IMR-90 (cell line): ENCODE data around the gene CLCC1. TPM values are rescaled to one million over a fixed set of nuclear protein-coding genes. Genes with fewer than 3 reads are reported as not detected.
A peak's percentile ranks its signal among the peaks of the same experiment; 100 is the strongest.

Experiments
- ATAC-seq: fragments of 200-7000 bp; cut with Tn5 transposase; 2 replicates; pipeline ENCODE4 v1.9.1; 2020; ENCODE audit warnings: low read depth, mild to moderate bottlenecking, moderate library complexity
- BruUV-seq: library from RNA; stranded (reverse); fragments of 400-500 nt; replicated peaks from 2 replicates; lab custom pipeline; 2021; lab: Mats Ljungman, UMichigan
- CTCF ChIA-PET: fragments of 300-600 bp; formaldehyde crosslinking; extraction: SDS; loops from one replicate; lab custom pipeline; 2021; ENCODE audit warnings: antibody characterized with exemption; lab: Yijun Ruan, JAX
- POLR2A ChIA-PET: fragments of 300-600 bp; sonication (Branson Sonifier 250); formaldehyde crosslinking; loops from one replicate; lab custom pipeline; 2022; ENCODE audit warnings: antibody characterized with exemption; ENCODE audit not compliant: unreplicated experiment; lab: Charles Lee
- DNase-seq: peaks from one replicate; pipeline ENCODE4 v3.0.0; 2013
- H2AFZ ChIP-seq: replicated peaks from 2 replicates; pipeline ENCODE3; 2013; ENCODE audit warnings: low read length, mild to moderate bottlenecking; ENCODE audit not compliant: poor library complexity
- H2AK5ac ChIP-seq: 2 replicates; pipeline ENCODE4 v1.6.1; 2013; ENCODE audit warnings: low read depth, low read length, inconsistent platforms
- H2AK9ac ChIP-seq: replicated peaks from 2 replicates; pipeline ENCODE3; 2013; ENCODE audit warnings: mild to moderate bottlenecking, low read depth, low read length, moderate library complexity; ENCODE audit not compliant: poor library complexity
- H2BK120ac ChIP-seq: 2 replicates; pipeline ENCODE4 v1.6.1; 2013; ENCODE audit warnings: low read depth, low read length, inconsistent platforms
- H2BK15ac ChIP-seq: 3 replicates; pipeline ENCODE4 v1.6.1; 2013; ENCODE audit warnings: low read depth, low read length, inconsistent platforms
- H2BK20ac ChIP-seq: 2 replicates; pipeline ENCODE4 v1.6.1; 2013; ENCODE audit warnings: low read depth, mild to moderate bottlenecking, inconsistent platforms, low read length, moderate library complexity
- H2BK5ac ChIP-seq: 2 replicates; pipeline ENCODE4 v1.6.1; 2013; ENCODE audit warnings: mild to moderate bottlenecking, low read depth, low read length, inconsistent platforms; ENCODE audit not compliant: poor library complexity, severe bottlenecking
- H3K14ac ChIP-seq: replicated peaks from 2 replicates; pipeline ENCODE4 v1.6.1; 2013; ENCODE audit warnings: low read depth, low read length, inconsistent platforms
- H3K18ac ChIP-seq: 2 replicates; pipeline ENCODE4 v1.6.1; 2013; ENCODE audit warnings: low read depth, low read length, control low read depth
- H3K23ac ChIP-seq: 2 replicates; pipeline ENCODE4 v1.6.1; 2013; ENCODE audit warnings: low read depth, low read length, inconsistent platforms
- H3K27ac ChIP-seq: 2 replicates; pipeline ENCODE4 v1.5.1; 2013; ENCODE audit warnings: mild to moderate bottlenecking, control low read depth, low read length; ENCODE audit not compliant: insufficient read depth
- H3K27me3 ChIP-seq: 2 replicates; pipeline ENCODE4 v1.6.1; 2013; ENCODE audit warnings: low read length; ENCODE audit not compliant: control insufficient read depth, insufficient read depth
- H3K36me3 ChIP-seq: 2 replicates; pipeline ENCODE4 v1.6.1; 2013; ENCODE audit warnings: low read length, mixed read lengths; ENCODE audit not compliant: control insufficient read depth, insufficient read depth
- H3K4ac ChIP-seq: 2 replicates; pipeline ENCODE4 v1.6.1; 2013; ENCODE audit warnings: low read depth, low read length, inconsistent platforms
- H3K4me1 ChIP-seq: 2 replicates; pipeline ENCODE4 v1.6.1; 2013; ENCODE audit warnings: low read length, mixed read lengths; ENCODE audit not compliant: control insufficient read depth, insufficient read depth
- H3K4me2 ChIP-seq: 2 replicates; pipeline ENCODE4 v1.6.1; 2013; ENCODE audit warnings: low read depth, mild to moderate bottlenecking, control low read depth, low read length, moderate library complexity
- H3K4me3 ChIP-seq: 2 replicates; pipeline ENCODE4 v1.5.1; 2013; ENCODE audit warnings: low read depth, mild to moderate bottlenecking, control low read depth, low read length, moderate library complexity; ENCODE audit not compliant: insufficient read depth
- H3K56ac ChIP-seq: 2 replicates; pipeline ENCODE4 v1.6.1; 2013; ENCODE audit warnings: low read length, inconsistent platforms; ENCODE audit not compliant: insufficient read depth; ENCODE audit errors: extremely low read depth
- H3K79me1 ChIP-seq, 2 experiments: 2 replicates each; pipeline ENCODE4 v1.6.1; 2013; ENCODE audit warnings: low read length in 2 of 2, inconsistent platforms in 1 of 2, low read depth in 1 of 2
- H3K9ac ChIP-seq: 2 replicates; pipeline ENCODE4 v1.6.1; 2013; ENCODE audit warnings: low read depth, low read length, control low read depth
- H3K9me1 ChIP-seq: 2 replicates; pipeline ENCODE4 v1.6.1; 2013; ENCODE audit warnings: low read length, inconsistent platforms; ENCODE audit not compliant: insufficient read depth
- H3K9me3 ChIP-seq: 2 replicates; pipeline ENCODE4 v1.6.1; 2013; ENCODE audit warnings: low read length; ENCODE audit not compliant: control insufficient read depth, insufficient read depth
- H4K20me1 ChIP-seq: 2 replicates; pipeline ENCODE4 v1.6.1; 2013; ENCODE audit warnings: low read length, inconsistent platforms; ENCODE audit not compliant: insufficient read depth
- H4K5ac ChIP-seq: 2 replicates; pipeline ENCODE4 v1.6.1; 2013; ENCODE audit warnings: mild to moderate bottlenecking, low read depth, low read length, control low read depth
- H4K8ac ChIP-seq, 2 experiments: 2 replicates each; pipeline ENCODE4 v1.6.1; 2013; ENCODE audit warnings: low read depth in 2 of 2, low read length in 2 of 2, control low read depth in 1 of 2, inconsistent platforms in 1 of 2
- H4K91ac ChIP-seq: 2 replicates; pipeline ENCODE4 v1.6.1; 2013; ENCODE audit warnings: low read depth, low read length, inconsistent platforms; ENCODE audit not compliant: insufficient read depth
- BHLHE40 ChIP-seq: fragments of 150-350 bp; IDR thresholded peaks from 2 replicates; pipeline ENCODE4 v1.6.1; 2016; ENCODE audit warnings: mild to moderate bottlenecking, low read depth, low read length
- RFX5 ChIP-seq: IDR thresholded peaks from 2 replicates; pipeline ENCODE4 v1.8.0; 2012; ENCODE audit warnings: low read depth, mild to moderate bottlenecking, low read length, moderate library complexity
- WGBS, 2 experiments: methylation state at CpG; one replicate each; pipeline versions ENCODE4 v1.1.5 to v1.1.7; 2013; ENCODE audit warnings: missing lambda C conversion rate in 2 of 2; ENCODE audit not compliant: insufficient read length in 1 of 2; ENCODE audit errors: extremely low coverage in 2 of 2; 5-methylcytosine and 5-hydroxymethylcytosine counted together
- dilution Hi-C: fragments of 300-500 bp; cut with HindIII; formaldehyde crosslinking; loops from one replicate; pipeline ENCODE4 v1.14.3; 2018; ENCODE audit warnings: low sequenced_read_pairs; ENCODE audit not compliant: unreplicated experiment
- in situ Hi-C: fragments of 300-500 bp; cut with MboI; formaldehyde crosslinking; loops from 3 replicates; pipeline ENCODE4 v1.14.3; 2019; ENCODE audit warnings: low sequenced_read_pairs, inconsistent platforms, mixed read lengths
- intact Hi-C: fragments of 100-400 bp; cut with micrococcal nuclease; formaldehyde crosslinking; loops from 2 replicates; pipeline ENCODE4 v1.10.0; 2022
- polyA plus RNA-seq, 3 experiments: library from polyadenylated mRNA; depleted of rRNA; stranded (reverse); fragments of >200 nt; gene quantifications; 2 replicates each; pipeline ENCODE4 v1.2.3, GENCODE V29; 2012; ENCODE audit warnings: low replicate concordance in 1 of 3
- total RNA-seq: library from RNA; depleted of rRNA; stranded (reverse); fragments of >200 nt; gene quantifications from 2 replicates; pipeline ENCODE4 v1.2.3, GENCODE V29; 2012

CLCC1 gene
- total and polyA plus RNA-seq, 2 of the 4 experiments (the other 2 are of a cell fraction): 19.3 to 29.6 TPM

DNA sequence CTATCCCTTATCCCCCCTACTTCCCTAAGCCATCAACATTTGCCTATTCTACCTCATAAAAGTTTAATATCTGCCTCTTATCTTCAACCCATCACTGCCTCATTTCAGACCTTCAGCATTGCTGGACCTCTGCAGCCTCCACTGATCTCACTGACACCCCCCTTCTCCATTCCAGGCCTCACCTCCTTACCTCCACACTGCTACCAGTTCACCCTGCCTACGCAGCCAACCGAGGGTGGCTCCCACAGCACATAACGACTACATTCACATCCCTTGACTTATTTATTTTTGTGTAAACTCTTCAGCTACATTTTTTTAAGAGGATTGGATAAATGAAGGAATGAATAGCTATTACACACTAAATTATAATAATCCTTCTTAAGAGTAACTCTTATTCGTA, 14.2 kb downstream of the CLCC1 start:
- dilution Hi-C loops (no loop called here), intact Hi-C loops (no loop called here), in situ Hi-C loops (no loop called here)
- DNase-seq (no peak), ATAC-seq (no peak)
- H3K4me3 ChIP-seq: no peak overlapping the region
- H3K4me2 ChIP-seq: no peak overlapping the region
- H3K9me1 ChIP-seq: 0 out of 2 replicates have a peak, but pooled peaks cover 3% of the 10 kb centered on the region
- ChIA-PET POLR2A (interaction anchor here (0.7 kb wide), 1 partner anchor 557 kb away, joined by 4 read pairs; no protein-coding TSS in a partner anchor), CTCF (no interaction called here)
- no peaks in the 10 kb centered on the region for H3K9me3 ChIP-seq
- H2AK9ac ChIP-seq: no peak overlapping the region
- H4K8ac ChIP-seq: no peak overlapping the region
- H3K4me1 ChIP-seq: peaks cover 4% of the 10 kb centered on the region
- no peak overlapping the region for H4K91ac ChIP-seq
- no peak overlapping the region for H3K14ac ChIP-seq
- H2BK5ac ChIP-seq: no peak overlapping the region
- H3K79me1 ChIP-seq: peaks cover 24 to 48% of the 10 kb centered on the region in 2 experiments
- peaks cover 6% of the 10 kb centered on the region for H3K36me3 ChIP-seq
- no peak overlapping the region for H2BK15ac ChIP-seq
- H2BK120ac ChIP-seq: no peak overlapping the region
- no CpG with 5 or more reads among the region's 4 CpGs for WGBS, 2 experiments
- no peak overlapping the region for H4K5ac ChIP-seq
- H3K56ac ChIP-seq: no peak overlapping the region
- H3K23ac ChIP-seq: peak overlapping the region; percentile 63; the same call in 1 of the 2 replicates
- no TSS peak for BruUV-seq
- no peaks in the 10 kb centered on the region for H3K27me3 ChIP-seq
- no peak for TF ChIP-seq BHLHE40
- no peak for TF ChIP-seq RFX5
- H4K20me1 ChIP-seq: peaks cover 5% of the 10 kb centered on the region; the same call in 1 of the 2 replicates
- no peak overlapping the region for H2AFZ ChIP-seq
- H3K18ac ChIP-seq: no peak overlapping the region
- no peak overlapping the region for H3K4ac ChIP-seq
- H3K27ac ChIP-seq: no peak overlapping the region; the same call in 1 of the 2 replicates
- no peak overlapping the region for H3K9ac ChIP-seq
- no peak overlapping the region for H2BK20ac ChIP-seq
- no peak overlapping the region for H2AK5ac ChIP-seq
